Large intestine (tissue), 3 donors: ENCODE data around the gene KCNJ12. TPM values are rescaled to one million over a fixed set of nuclear protein-coding genes. Genes with fewer than 3 reads are reported as not detected.
A peak's percentile ranks its signal among the peaks of the same experiment; 100 is the strongest.

Source experiments
- DNase-seq, 2 donors: peaks; one replicate each; pipeline versions ENCODE4 v3.0.0 to v3.0.0-alpha.2; 2013
- H3K27ac ChIP-seq: one replicate; pipeline ENCODE4 v1.5.1; 2013; ENCODE audit warnings: low read length
- H3K27me3 ChIP-seq: 2 replicates; pipeline ENCODE4 v1.6.1; 2013; ENCODE audit warnings: low read length; ENCODE audit not compliant: control insufficient read depth, insufficient read depth
- H3K36me3 ChIP-seq: 2 replicates; pipeline ENCODE4 v1.6.1; 2013; ENCODE audit warnings: low read length; ENCODE audit not compliant: control insufficient read depth, insufficient read depth
- H3K4me1 ChIP-seq: one replicate; pipeline ENCODE4 v1.6.1; 2013; ENCODE audit warnings: low read length; ENCODE audit not compliant: control insufficient read depth, insufficient read depth
- H3K4me3 ChIP-seq: one replicate; pipeline ENCODE4 v1.5.1; 2013; ENCODE audit warnings: low read length
- H3K9me3 ChIP-seq: one replicate; pipeline ENCODE4 v1.6.1; 2013; ENCODE audit warnings: mild to moderate bottlenecking, low read depth, low read length, moderate library complexity; ENCODE audit not compliant: control insufficient read depth
- WGBS: methylation state at CpG from one replicate; pipeline ENCODE4 v1.1.5; 2013; ENCODE audit warnings: low lambda C conversion rate; ENCODE audit not compliant: insufficient coverage; 5-methylcytosine and 5-hydroxymethylcytosine counted together
- polyA plus RNA-seq: library from polyadenylated mRNA; unstranded; fragments of 120-200 nt; gene quantifications from one replicate; pipeline ENCODE4 v1.2.1, GENCODE V29; 2013

The KCNJ12 gene
- polyA plus RNA-seq, 1 donor, result 18.4 TPM

GRCh38 chr17:21376759-21377690 lies 868 bp downstream of the KCNJ12 start:
- H3K9me3 ChIP-seq, result no peaks in the 10 kb centered on the region
- peak overlapping the region; percentile 54 for H3K4me3 ChIP-seq
- H3K27ac ChIP-seq, result peak overlapping the region; percentile 77
- H3K36me3 ChIP-seq, result no peaks in the 10 kb centered on the region
- H3K4me1 ChIP-seq, result peaks cover 18% of the 10 kb centered on the region
- no CpG with 5 or more reads among the region's 80 CpGs for WGBS
- H3K27me3 ChIP-seq, result peaks cover 30% of the 10 kb centered on the region
- peak; percentile 64 to 89 for DNase-seq

GRCh38 chr17:21377705-21378396 lies 1.7 kb downstream of the KCNJ12 start:
- H3K27me3 ChIP-seq, result peaks cover 30% of the 10 kb centered on the region

GRCh38 chr17:21378553-21378952 lies 2.4 kb downstream of the KCNJ12 start:
- WGBS, result no CpG with 5 or more reads among the region's 5 CpGs
- no peaks in the 10 kb centered on the region for H3K9me3 ChIP-seq
- no peak overlapping the region for H3K27ac ChIP-seq
- peak overlapping the region; percentile 6 for H3K4me3 ChIP-seq
- peak in 1 of 2 donors; percentile 24 for DNase-seq
- peaks cover 18% of the 10 kb centered on the region for H3K4me1 ChIP-seq
- no peaks in the 10 kb centered on the region for H3K36me3 ChIP-seq
- peaks cover 30% of the 10 kb centered on the region for H3K27me3 ChIP-seq

More at GRCh38 chr17:21377705-21378396, 1.7 kb downstream of the KCNJ12 start:
- no peaks in the 10 kb centered on the region for H3K9me3 ChIP-seq
- no CpG with 5 or more reads among the region's 43 CpGs for WGBS
- H3K36me3 ChIP-seq, result no peaks in the 10 kb centered on the region
- peaks cover 18% of the 10 kb centered on the region for H3K4me1 ChIP-seq
- H3K4me3 ChIP-seq, result peak overlapping the region; percentile 54
- peak overlapping the region; percentile 77 for H3K27ac ChIP-seq
- DNase-seq, result peak in 1 of 2 donors; percentile 67

GRCh38 chr17:21379080-21379711 lies 3.0 kb downstream of the KCNJ12 start:
- Histone ChIP-seq H3K27ac (no peak overlapping the region), H3K9me3 (no peaks in the 10 kb centered on the region), H3K4me1 (peaks cover 14% of the 10 kb centered on the region), H3K27me3 (peaks cover 30% of the 10 kb centered on the region), H3K36me3 (no peaks in the 10 kb centered on the region), H3K4me3 (no peak overlapping the region)
- no CpG with 5 or more reads among the region's 17 CpGs for WGBS
- no peak for DNase-seq

GRCh38 chr17:21380659-21381058 lies 4.5 kb downstream of the KCNJ12 start:
- DNase-seq, result no peak
- Histone ChIP-seq H3K9me3 (no peaks in the 10 kb centered on the region), H3K4me3 (no peak overlapping the region), H3K27me3 (peaks cover 26% of the 10 kb centered on the region), H3K36me3 (no peaks in the 10 kb centered on the region), H3K27ac (no peak overlapping the region), H3K4me1 (peaks cover 6% of the 10 kb centered on the region)
- WGBS, result no CpG with 5 or more reads among the region's 3 CpGs

GRCh38 chr17:21381076-21381706 lies 5.0 kb downstream of the KCNJ12 start:
- WGBS, result no CpG with 5 or more reads among the region's 6 CpGs
- Histone ChIP-seq H3K36me3 (no peaks in the 10 kb centered on the region), H3K27ac (no peak overlapping the region), H3K4me3 (no peak overlapping the region), H3K9me3 (no peaks in the 10 kb centered on the region), H3K27me3 (peaks cover 24% of the 10 kb centered on the region), H3K4me1 (peaks cover 6% of the 10 kb centered on the region)
- DNase-seq, result no peak

GRCh38 chr17:21382560-21383495 lies 6.7 kb downstream of the KCNJ12 start:
- Histone ChIP-seq H3K36me3 (no peaks in the 10 kb centered on the region), H3K9me3 (no peaks in the 10 kb centered on the region), H3K27ac (no peak overlapping the region), H3K4me1 (peaks cover 2% of the 10 kb centered on the region), H3K27me3 (peaks cover 13% of the 10 kb centered on the region), H3K4me3 (no peak overlapping the region)
- DNase-seq, result no peak
- no CpG with 5 or more reads among the region's 29 CpGs for WGBS

- Histone ChIP-seq H3K36me3 (no peaks in the 10 kb centered on the region), H3K27me3 (no peaks in the 10 kb centered on the region), H3K9me3 (no peaks in the 10 kb centered on the region), H3K4me1 (no peaks in the 10 kb centered on the region), H3K27ac (no peak overlapping the region), H3K4me3 (no peak overlapping the region)
- DNase-seq, result no peak
- no CpG with 5 or more reads among the region's 10 CpGs for WGBS
Observed at GRCh38 chr17:21385281-21385845, 9.2 kb downstream of the KCNJ12 start.

- Histone ChIP-seq H3K27ac (no peak overlapping the region), H3K36me3 (no peaks in the 10 kb centered on the region), H3K27me3 (no peaks in the 10 kb centered on the region), H3K4me3 (no peak overlapping the region), H3K9me3 (no peaks in the 10 kb centered on the region), H3K4me1 (no peaks in the 10 kb centered on the region)
- no CpG with 5 or more reads among the region's 5 CpGs for WGBS
- no peak for DNase-seq
Observed at GRCh38 chr17:21387616-21388015, 11.5 kb downstream of the KCNJ12 start.
